Panc1 (cell line): ENCODE measurements around the gene TAF6L.

Experiments used
- CTCF ChIP-seq: fragments of 450-650 bp; IDR thresholded peaks from 2 replicates; pipeline ENCODE4 v1.5.1; 2017; ENCODE audit warnings: mild to moderate bottlenecking
- POLR2AphosphoS5 ChIP-seq: IDR thresholded peaks from 2 replicates; pipeline ENCODE4 v1.6.1; 2012; ENCODE audit warnings: mild to moderate bottlenecking, low read depth, low read length, moderate library complexity
- REST ChIP-seq, 2 experiments: IDR thresholded peaks; 2 replicates each; pipeline ENCODE4 v1.6.1; 2011 to 2012; ENCODE audit warnings: low read depth in 2 of 2, control low read depth in 1 of 2, low read length in 1 of 2, mild to moderate bottlenecking in 1 of 2, moderate library complexity in 1 of 2; ENCODE audit not compliant: insufficient read depth in 1 of 2

GRCh38 chr11:62737196-62737595, 34.0 kb upstream of the TAF6L start:
- TF ChIP-seq POLR2AphosphoS5 (no peak), CTCF (no peak), REST (IDR thresholded peaks at IDR 0.05; ENCODE audit: insufficient read depth in 1 of 2, low read depth in 2 of 2, low read length in 1 of 2) (no peak)
